ENCODE measurements around the gene UBA5. TPM values are rescaled to one million over a fixed set of nuclear protein-coding genes. Genes with fewer than 3 reads are reported as not detected.

The UBA5 gene
- total and polyA plus RNA-seq, 7 donors: 16.8 to 35.3 (median 23.9) TPM

GRCh38 chr3:132655471-132655870, 4.7 kb upstream of the UBA5 start:
- no peak overlapping the region for H3K4me3 ChIP-seq

GRCh38 chr3:132657869-132658747, 2.0 kb upstream of the UBA5 start:
- no peak for DNase-seq
- H3K36me3 ChIP-seq: no peaks in the 10 kb centered on the region
- TF ChIP-seq EP300 (IDR thresholded peaks at IDR 0.05) (no peak), CTCF (IDR thresholded peaks at IDR 0.05) (no peak), POLR2AphosphoS5 (IDR thresholded peaks at IDR 0.05) (no peak), POLR2A (IDR thresholded peaks at IDR 0.05) (no peak)
- WGBS, 2 donors: 58 to 89% methylated on average over 8 of the region's 8 CpGs
- H3K9me3 ChIP-seq: no peaks in the 10 kb centered on the region
- H3K4me1 ChIP-seq: peaks cover 0 to 31% (median 17%) of the 10 kb centered on the region in 4 donors
- H3K4me3 ChIP-seq: no peak overlapping the region
- intact Hi-C loops (cut with DNase I): no loop called here
- peak overlapping the region in 2 of 4 donors; percentile 92 to 93 for H3K27ac ChIP-seq
- H3K27me3 ChIP-seq: no peaks in the 10 kb centered on the region

More at GRCh38 chr3:132655471-132655870, 4.7 kb upstream of the UBA5 start:
- H3K27ac ChIP-seq: no peak overlapping the region
- no peaks in the 10 kb centered on the region for H3K9me3 ChIP-seq
- H3K4me1 ChIP-seq: peaks cover 0 to 13% (median 8%) of the 10 kb centered on the region in 4 donors
- intact Hi-C loops (cut with DNase I): no loop called here
- no peaks in the 10 kb centered on the region for H3K36me3 ChIP-seq
- DNase-seq: no peak
- H3K27me3 ChIP-seq: no peaks in the 10 kb centered on the region
- no peak for TF ChIP-seq CTCF (IDR thresholded peaks at IDR 0.05)
- TF ChIP-seq POLR2A (IDR thresholded peaks at IDR 0.05): no peak
- no peak for TF ChIP-seq POLR2AphosphoS5 (IDR thresholded peaks at IDR 0.05)
- TF ChIP-seq EP300 (IDR thresholded peaks at IDR 0.05): no peak
- WGBS, 2 donors: 33 to 75% methylated on average over 2 of the region's 2 CpGs

GRCh38 chr3:132659000-132659364, 1.1 kb upstream of the UBA5 start:
- no peaks in the 10 kb centered on the region for H3K9me3 ChIP-seq
- 4 to 24% methylated on average over 7 of the region's 7 CpGs for WGBS, 2 donors

GRCh38 chr3:132659365-132660051, 621 bp upstream of the UBA5 start, which contains the start of gene ACAD11:
Gene ACAD11, minus strand, starts transcription at chr3:132659809. Its CDS starts 58 bp downstream, at chr3:132659751.
- 1% methylated on average over 34 of the region's 34 CpGs for WGBS, 2 donors
- peak; percentile 89 for DNase-seq
- intact Hi-C loops (cut with DNase I): loop anchor here (5.0 to 10.0 kb wide), 2 partner anchors 55 to 1703 kb away; no protein-coding TSS in a partner anchor
- peaks cover 0 to 31% (median 17%) of the 10 kb centered on the region in 4 donors for H3K4me1 ChIP-seq
- H3K4me3 ChIP-seq: peak within 1 kb of the TSS; percentile 76 to 96 (median 84)
- no peaks in the 10 kb centered on the region for H3K36me3 ChIP-seq
- H3K27ac ChIP-seq: peak within 1 kb of the TSS; percentile 89 to 95 (median 92)
- no peaks in the 10 kb centered on the region for H3K9me3 ChIP-seq
- no peaks in the 10 kb centered on the region for H3K27me3 ChIP-seq
- TF ChIP-seq CTCF (IDR thresholded peaks at IDR 0.05): peak; percentile 52 to 79 (median 68)
- TF ChIP-seq POLR2A (IDR thresholded peaks at IDR 0.05): peak in 1 of 2 donors; percentile 17
- peak; percentile 58 to 79 (median 74) for TF ChIP-seq POLR2AphosphoS5 (IDR thresholded peaks at IDR 0.05)
- TF ChIP-seq EP300 (IDR thresholded peaks at IDR 0.05): no peak

More at GRCh38 chr3:132659000-132659364, 1.1 kb upstream of the UBA5 start:
- Histone ChIP-seq H3K4me3 (peak overlapping the region; percentile 76 to 96 (median 84)), H3K4me1 (peaks cover 0 to 31% (median 17%) of the 10 kb centered on the region in 4 donors), H3K36me3 (no peaks in the 10 kb centered on the region), H3K27ac (peak overlapping the region; percentile 89 to 95 (median 92)), H3K27me3 (no peaks in the 10 kb centered on the region)
- intact Hi-C loops (cut with DNase I): no loop called here
- no peak for DNase-seq
- no peak for TF ChIP-seq EP300 (IDR thresholded peaks at IDR 0.05)
- no peak for TF ChIP-seq CTCF (IDR thresholded peaks at IDR 0.05)
- no peak for TF ChIP-seq POLR2A (IDR thresholded peaks at IDR 0.05)
- no peak for TF ChIP-seq POLR2AphosphoS5 (IDR thresholded peaks at IDR 0.05)

All from sigmoid colon (tissue), 7 donors.